NCI-H460 (cell line): ENCODE data around the gene CHAF1A. TPM values are rescaled to one million over a fixed set of nuclear protein-coding genes. Genes with fewer than 3 reads are reported as not detected.

ENCODE experiments used
- DNase-seq: peaks from one replicate; pipeline ENCODE4 v3.0.0-alpha.2; 2016; ENCODE audit warnings: low read depth; ENCODE audit errors: extremely low read depth
- small RNA-seq, 2 experiments: library from RNA; depleted of rRNA; stranded (forward); fragments of <200 nt; gene quantifications; one replicate each; pipeline ENCODE3, GENCODE V24; 2014
- total RNA-seq: library from RNA; depleted of rRNA; stranded (reverse); fragments of >200 nt; shearing (Covaris generic); gene quantifications from 2 replicates; pipeline ENCODE4 v1.2.3, GENCODE V29; 2014; rRNA removed

Gene CHAF1A
- total RNA-seq, 1 experiment from 2014 or later, result 13.1 TPM

GRCh38 chr19:4477034-4477801, 74.8 kb downstream of the CHAF1A start:
- DNase-seq, result no peak

- no peak for DNase-seq
Measured at GRCh38 chr19:4482721-4483364, 80.4 kb downstream of the CHAF1A start.

- DNase-seq, result no peak
Measured at GRCh38 chr19:4483385-4483784, 80.9 kb downstream of the CHAF1A start.

DNA sequence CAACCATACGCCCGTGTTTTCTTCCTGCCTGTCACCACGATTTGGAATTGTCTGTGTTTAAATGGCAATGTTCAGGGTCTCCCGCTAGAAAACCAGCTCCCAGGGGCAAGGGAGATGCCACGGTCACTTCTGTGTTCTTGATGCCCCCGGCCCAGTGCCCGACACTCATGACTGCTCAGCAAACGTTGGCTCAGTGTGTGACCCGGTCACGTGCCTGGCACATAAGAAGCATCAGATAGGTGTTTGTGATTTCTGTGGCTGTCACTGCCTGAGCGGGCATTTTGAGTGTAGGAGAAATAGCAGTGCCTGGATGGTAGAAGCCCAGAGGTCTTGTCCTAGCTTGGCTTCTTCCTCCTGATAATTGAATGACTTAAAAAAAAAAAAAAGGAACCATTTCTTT, 85.1 kb downstream of the CHAF1A start:
- DNase-seq, result no peak

DNA sequence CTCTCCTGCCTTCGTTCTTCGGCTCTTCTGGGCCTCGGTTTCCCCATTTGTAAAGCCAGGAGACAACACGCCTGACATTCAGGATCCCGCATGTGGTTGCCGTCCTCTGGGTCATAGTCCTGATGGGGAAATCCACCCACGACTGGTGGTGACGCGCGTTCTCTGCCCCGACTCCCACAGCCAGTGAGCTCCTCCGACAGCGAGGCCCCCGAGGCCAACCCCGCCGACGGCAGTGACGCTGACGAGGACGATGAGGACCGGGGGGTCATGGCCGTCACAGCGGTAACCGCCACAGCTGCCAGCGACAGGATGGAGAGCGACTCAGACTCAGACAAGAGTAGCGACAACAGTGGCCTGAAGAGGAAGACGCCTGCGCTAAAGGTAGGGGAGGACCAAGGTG, 86.1 kb downstream of the CHAF1A start:
- no peak for DNase-seq

- DNase-seq, result no peak
Measured at GRCh38 chr19:4491446-4491845, 89.0 kb downstream of the CHAF1A start.

GRCh38 chr19:4492337-4493103, 90.1 kb downstream of the CHAF1A start:
- DNase-seq, result no peak

Small RNA genes within 50 kb of the gene (small RNA-seq; reads per million reads assigned to genes)
- gene MIR4746, result 0 reads per million in 2 experiments

Other genes with a start within 250 kb of the CHAF1A start
- gene CREB3L3, start 249.0 kb upstream of the CHAF1A start, total RNA-seq, result not detected in 2 replicates
- 13.9 and 14.8 TPM in 2 replicates for gene SIRT6, start 220.1 kb upstream of the CHAF1A start, total RNA-seq
- 0.20 and 0.37 TPM in 2 replicates for gene ANKRD24, start 220.0 kb upstream of the CHAF1A start, total RNA-seq
- 0.30 TPM in 1 of 2 replicates, not detected in the other for gene EBI3, start 173.1 kb upstream of the CHAF1A start, total RNA-seq
- 13.9 and 15.7 TPM in 2 replicates for gene YJU2, start 155.6 kb upstream of the CHAF1A start, total RNA-seq
- not detected in 2 replicates for gene SHD, start 123.4 kb upstream of the CHAF1A start, total RNA-seq
- not detected in 2 replicates for gene TMIGD2, start 100.3 kb upstream of the CHAF1A start, total RNA-seq
- not detected in 2 replicates for gene FSD1, start 98.0 kb upstream of the CHAF1A start, total RNA-seq
- gene STAP2, start 63.8 kb upstream of the CHAF1A start, total RNA-seq, result 2.6 TPM in 2 replicates
- 2.3 and 3.5 TPM in 2 replicates for gene MPND, start 59.1 kb upstream of the CHAF1A start, total RNA-seq
- 31.1 and 36.6 TPM in 2 replicates for gene SH3GL1, start 2.1 kb upstream of the CHAF1A start, total RNA-seq
- gene UBXN6, start 55.2 kb downstream of the CHAF1A start, total RNA-seq, result 31.6 and 51.2 TPM in 2 replicates
- gene HDGFL2, start 69.7 kb downstream of the CHAF1A start, total RNA-seq, result 15.1 and 15.6 TPM in 2 replicates
- gene PLIN4, start 115.8 kb downstream of the CHAF1A start, total RNA-seq, result 0.02 and 0.06 TPM in 2 replicates
- gene PLIN5, start 132.6 kb downstream of the CHAF1A start, total RNA-seq, result not detected in 2 replicates
- 0.15 TPM in 1 of 2 replicates, not detected in the other for gene LRG1, start 137.4 kb downstream of the CHAF1A start, total RNA-seq
- gene SEMA6B, start 157.0 kb downstream of the CHAF1A start, total RNA-seq, result 4.2 and 5.9 TPM in 2 replicates
- 1.4 and 1.5 TPM in 2 replicates for gene TNFAIP8L1, start 236.9 kb downstream of the CHAF1A start, total RNA-seq